ENCODE data around the gene SIM2. TPM values are rescaled to one million over a fixed set of nuclear protein-coding genes. Genes with fewer than 3 reads are reported as not detected.
A peak's percentile ranks its signal among the peaks of the same experiment; 100 is the strongest.

The SIM2 gene
- total and polyA plus RNA-seq, 2 donors (not counting 1 experiment from before 2014, with no cell fraction given) = 0.22 TPM; not detected in 1

DNA sequence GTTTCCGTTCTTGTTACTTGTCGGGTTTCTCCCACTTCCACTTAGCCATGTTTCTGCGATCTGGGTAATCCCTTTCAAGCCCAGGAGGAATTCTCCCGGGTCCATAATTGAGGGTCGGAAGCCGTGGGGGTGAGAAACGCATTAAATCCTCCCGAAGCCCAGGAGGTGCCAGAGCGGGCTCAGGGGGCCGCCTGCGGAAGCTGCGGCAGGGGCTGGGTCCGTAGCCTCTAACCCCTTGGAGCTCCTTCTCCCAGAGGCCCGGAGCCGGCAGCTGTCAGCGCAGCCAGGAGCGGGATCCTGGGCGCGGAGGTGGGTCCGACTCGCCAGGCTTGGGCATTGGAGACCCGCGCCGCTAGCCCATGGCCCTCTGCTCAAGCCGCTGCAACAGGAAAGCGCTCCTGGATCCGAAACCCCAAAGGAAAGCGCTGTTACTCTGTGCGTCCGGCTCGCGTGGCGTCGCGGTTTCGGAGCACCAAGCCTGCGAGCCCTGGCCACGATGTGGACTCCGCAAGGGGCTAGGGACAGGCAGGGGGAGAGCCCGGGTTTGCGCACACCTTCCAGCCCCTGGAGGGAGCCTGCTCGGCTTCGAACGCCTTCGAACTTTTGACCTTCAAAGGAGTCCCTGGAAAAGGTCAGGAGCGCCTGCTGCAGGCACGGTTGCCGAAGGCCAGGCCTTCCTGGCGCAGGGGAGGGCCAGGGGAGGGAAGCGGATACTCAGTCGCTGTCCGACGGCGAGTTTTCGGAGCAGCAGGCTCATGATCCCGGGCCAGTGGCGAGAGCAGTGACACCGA lies 1.7 kb upstream of the SIM2 start:
- DNase-seq (ENCODE audit: low read depth in 2 of 2) = no peak
- H3K4me2 ChIP-seq (ENCODE audit: extremely low read depth, insufficient read depth, low read length) = no peak overlapping the region
- peaks cover 1% of the 10 kb centered on the region for H4K20me1 ChIP-seq (ENCODE audit: control insufficient read depth, extremely low read depth, insufficient read depth, low read length)
- no peak overlapping the region for H2AFZ ChIP-seq (ENCODE audit: low read length)
- no peak overlapping the region for H3K4me3 ChIP-seq (replicated peaks in 1 of 4; ENCODE audit: control extremely low read depth in 1 of 4, insufficient read depth in 1 of 4, low read depth in 3 of 4, low read length in 4 of 4)
- H3K9ac ChIP-seq (ENCODE audit: insufficient read depth, low read length) = no peak overlapping the region
- H3K27me3 ChIP-seq (ENCODE audit: control insufficient read depth, insufficient read depth, low read length) = peaks cover 98% of the 10 kb centered on the region
- H3K4me1 ChIP-seq (ENCODE audit: control insufficient read depth, extremely low read depth, insufficient read depth, low read length) = no peaks in the 10 kb centered on the region
- TF ChIP-seq, protein P1, sequence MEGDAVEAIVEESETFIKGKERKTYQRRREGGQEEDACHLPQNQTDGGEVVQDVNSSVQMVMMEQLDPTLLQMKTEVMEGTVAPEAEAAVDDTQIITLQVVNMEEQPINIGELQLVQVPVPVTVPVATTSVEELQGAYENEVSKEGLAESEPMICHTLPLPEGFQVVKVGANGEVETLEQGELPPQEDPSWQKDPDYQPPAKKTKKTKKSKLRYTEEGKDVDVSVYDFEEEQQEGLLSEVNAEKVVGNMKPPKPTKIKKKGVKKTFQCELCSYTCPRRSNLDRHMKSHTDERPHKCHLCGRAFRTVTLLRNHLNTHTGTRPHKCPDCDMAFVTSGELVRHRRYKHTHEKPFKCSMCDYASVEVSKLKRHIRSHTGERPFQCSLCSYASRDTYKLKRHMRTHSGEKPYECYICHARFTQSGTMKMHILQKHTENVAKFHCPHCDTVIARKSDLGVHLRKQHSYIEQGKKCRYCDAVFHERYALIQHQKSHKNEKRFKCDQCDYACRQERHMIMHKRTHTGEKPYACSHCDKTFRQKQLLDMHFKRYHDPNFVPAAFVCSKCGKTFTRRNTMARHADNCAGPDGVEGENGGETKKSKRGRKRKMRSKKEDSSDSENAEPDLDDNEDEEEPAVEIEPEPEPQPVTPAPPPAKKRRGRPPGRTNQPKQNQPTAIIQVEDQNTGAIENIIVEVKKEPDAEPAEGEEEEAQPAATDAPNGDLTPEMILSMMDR (conservative IDR thresholded peaks at IDR 0.05 in 1 of 2, IDR thresholded peaks at IDR 0.05 in 1 of 2; ENCODE audit: low read depth in 1 of 2, low read length in 2 of 2) = no peak
- peak; percentile 4 for TF ChIP-seq EZH2 (IDR thresholded peaks at IDR 0.05; ENCODE audit: low read length, missing control alignments)
- no peaks in the 10 kb centered on the region for H3K79me2 ChIP-seq (ENCODE audit: control insufficient read depth, insufficient read depth, low read length)
- no peaks in the 10 kb centered on the region for H3K36me3 ChIP-seq (ENCODE audit: control insufficient read depth, insufficient read depth, low read length)
- no peaks in the 10 kb centered on the region for H3K9me3 ChIP-seq (ENCODE audit: control insufficient read depth, insufficient read depth, low read depth, low read length)
- no peak overlapping the region for H3K27ac ChIP-seq (ENCODE audit: insufficient read depth, low read length)

DNA sequence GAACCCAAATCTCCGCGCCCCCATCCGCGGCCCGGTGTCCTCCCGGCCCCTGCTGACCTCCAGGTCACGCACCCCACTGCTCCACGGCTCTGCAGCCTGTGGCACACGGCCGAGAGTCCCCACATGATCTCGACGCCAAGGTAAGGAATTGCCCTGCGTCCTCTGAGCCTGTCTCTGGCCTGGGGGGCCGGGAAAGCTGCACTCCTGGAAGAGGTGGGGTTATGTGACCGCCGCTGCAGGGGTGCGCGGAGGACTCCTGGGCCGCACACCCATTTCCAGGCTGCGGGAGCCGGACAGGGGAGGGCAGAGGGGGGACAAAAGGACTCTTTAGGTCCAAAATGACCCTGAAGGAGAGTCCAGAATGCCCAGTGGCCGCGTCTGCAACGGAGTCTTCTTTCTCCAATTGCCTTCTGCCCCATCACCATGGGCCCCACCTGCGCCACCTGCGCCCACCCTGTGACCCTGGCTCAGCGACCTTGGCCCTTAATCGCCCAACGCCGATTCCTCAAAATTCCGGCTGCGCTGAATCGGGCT lies 997 bp upstream of the SIM2 start:
- Histone ChIP-seq H3K9me3 (ENCODE audit: control insufficient read depth, insufficient read depth, low read depth, low read length) (no peaks in the 10 kb centered on the region), H3K79me2 (ENCODE audit: control insufficient read depth, insufficient read depth, low read length) (no peaks in the 10 kb centered on the region), H3K36me3 (ENCODE audit: control insufficient read depth, insufficient read depth, low read length) (no peaks in the 10 kb centered on the region), H3K27me3 (ENCODE audit: control insufficient read depth, insufficient read depth, low read length) (peaks cover 98% of the 10 kb centered on the region), H3K27ac (ENCODE audit: insufficient read depth, low read length) (no peak overlapping the region), H3K4me3 (replicated peaks in 1 of 4; ENCODE audit: control extremely low read depth in 1 of 4, insufficient read depth in 1 of 4, low read depth in 3 of 4, low read length in 4 of 4) (no peak overlapping the region), H3K4me2 (ENCODE audit: extremely low read depth, insufficient read depth, low read length) (no peak overlapping the region), H2AFZ (ENCODE audit: low read length) (no peak overlapping the region), H4K20me1 (ENCODE audit: control insufficient read depth, extremely low read depth, insufficient read depth, low read length) (peaks cover 1% of the 10 kb centered on the region), H3K9ac (ENCODE audit: insufficient read depth, low read length) (no peak overlapping the region), H3K4me1 (ENCODE audit: control insufficient read depth, extremely low read depth, insufficient read depth, low read length) (no peaks in the 10 kb centered on the region)
- TF ChIP-seq, protein P1 (conservative IDR thresholded peaks at IDR 0.05 in 1 of 2, IDR thresholded peaks at IDR 0.05 in 1 of 2; ENCODE audit: low read depth in 1 of 2, low read length in 2 of 2) = no peak
- no peak for TF ChIP-seq EZH2 (IDR thresholded peaks at IDR 0.05; ENCODE audit: low read length, missing control alignments)
- DNase-seq (ENCODE audit: low read depth in 2 of 2) = no peak

DNA sequence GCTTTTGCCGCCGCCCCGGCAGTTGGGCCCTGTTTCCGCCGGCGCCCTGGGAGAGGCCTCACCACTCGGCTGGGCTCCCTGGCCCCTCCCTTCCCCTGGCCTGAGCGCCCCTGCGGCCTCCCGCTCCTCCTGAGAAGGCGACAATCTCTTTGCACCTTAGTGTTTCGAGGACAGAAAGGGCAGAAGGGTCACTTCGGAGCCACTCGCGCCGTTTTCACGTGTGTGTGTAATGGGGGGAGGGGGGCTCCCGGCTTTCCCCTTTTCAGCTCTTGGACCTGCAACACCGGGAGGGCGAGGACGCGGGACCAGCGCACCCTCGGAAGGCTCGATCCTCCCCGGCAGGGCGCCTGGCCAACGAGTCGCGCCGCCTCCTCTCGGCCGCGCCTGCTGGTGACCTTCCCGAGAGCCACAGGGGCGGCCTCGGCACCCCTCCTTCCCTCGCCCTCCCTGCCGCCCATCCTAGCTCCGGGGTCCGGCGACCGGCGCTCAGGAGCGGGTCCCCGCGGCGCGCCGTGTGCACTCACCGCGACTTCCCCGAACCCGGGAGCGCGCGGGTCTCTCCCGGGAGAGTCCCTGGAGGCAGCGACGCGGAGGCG lies 432 bp upstream of the SIM2 start:
- Histone ChIP-seq H2AFZ (ENCODE audit: low read length) (no peak overlapping the region), H3K27me3 (ENCODE audit: control insufficient read depth, insufficient read depth, low read length) (peaks cover 98% of the 10 kb centered on the region), H3K27ac (ENCODE audit: insufficient read depth, low read length) (no peak overlapping the region), H3K9ac (ENCODE audit: insufficient read depth, low read length) (no peak overlapping the region), H4K20me1 (ENCODE audit: control insufficient read depth, extremely low read depth, insufficient read depth, low read length) (peaks cover 1% of the 10 kb centered on the region), H3K4me3 (replicated peaks in 1 of 4; ENCODE audit: control extremely low read depth in 1 of 4, insufficient read depth in 1 of 4, low read depth in 3 of 4, low read length in 4 of 4) (peak overlapping the region in 1 of 4 experiments; percentile 20), H3K36me3 (ENCODE audit: control insufficient read depth, insufficient read depth, low read length) (no peaks in the 10 kb centered on the region), H3K4me1 (ENCODE audit: control insufficient read depth, extremely low read depth, insufficient read depth, low read length) (no peaks in the 10 kb centered on the region), H3K79me2 (ENCODE audit: control insufficient read depth, insufficient read depth, low read length) (no peaks in the 10 kb centered on the region), H3K4me2 (ENCODE audit: extremely low read depth, insufficient read depth, low read length) (peak overlapping the region; percentile 35), H3K9me3 (ENCODE audit: control insufficient read depth, insufficient read depth, low read depth, low read length) (no peaks in the 10 kb centered on the region)
- peak; percentile 81 for TF ChIP-seq EZH2 (IDR thresholded peaks at IDR 0.05; ENCODE audit: low read length, missing control alignments)
- TF ChIP-seq, protein P1 (conservative IDR thresholded peaks at IDR 0.05 in 1 of 2, IDR thresholded peaks at IDR 0.05 in 1 of 2; ENCODE audit: low read depth in 1 of 2, low read length in 2 of 2) = no peak
- DNase-seq (ENCODE audit: low read depth in 2 of 2) = no peak
